SK-N-SH (cell line): Measurements from ENCODE around the gene GABRA5. TPM values are rescaled to one million over a fixed set of nuclear protein-coding genes. Genes with fewer than 3 reads are reported as not detected.

Experiments
- CTCF ChIA-PET: fragments of 300-600, 350-600 bp; formaldehyde crosslinking; extraction: SDS; loops from one replicate; lab custom pipeline; 2021; lab: Yijun Ruan, JAX
- POLR2A ChIA-PET: fragments of 350-600 bp; sonication (Branson Sonifier 250); formaldehyde crosslinking; extraction: SDS; loops from one replicate; lab custom pipeline; 2020; ENCODE audit warnings: antibody characterized with exemption, inconsistent platforms; lab: Yijun Ruan, JAX
- DNase-seq: peaks from one replicate; pipeline ENCODE4 v3.0.0; 2012
- H2AFZ ChIP-seq: fragments of 200-600 bp; sonication (generic); 2 replicates; pipeline ENCODE4 v1.8.1; 2016; ENCODE audit warnings: antibody characterized with exemption, mild to moderate bottlenecking, low read depth
- H3F3A ChIP-seq: fragments of 200-600 bp; sonication (generic); replicated peaks from 2 replicates; pipeline ENCODE3; 2016; ENCODE audit warnings: antibody characterized with exemption, mild to moderate bottlenecking; ENCODE audit not compliant: insufficient read depth
- H3K27ac ChIP-seq, 2 experiments: fragments of 200-500 bp in 1 of 2; fragments of 200-600 bp in 1 of 2; sonication (Bioruptor generic) in 1 of 2; sonication (generic), shearing (Covaris generic) in 1 of 2; 2 replicates each; pipeline versions ENCODE4 v1.5.1 to v1.6.1; 2014 to 2016; ENCODE audit warnings: low read depth in 2 of 2, inconsistent platforms in 1 of 2, low read length in 1 of 2, mild to moderate bottlenecking in 1 of 2, mixed read lengths in 1 of 2
- H3K27me3 ChIP-seq: fragments of 200-600 bp; sonication (generic), shearing (Covaris generic); 2 replicates; pipeline ENCODE4 v1.6.1; 2016; ENCODE audit warnings: mixed run types; ENCODE audit not compliant: insufficient read depth
- H3K36me3 ChIP-seq, 2 experiments: fragments of 200-500 bp in 1 of 2; fragments of 200-600 bp in 1 of 2; sonication (Bioruptor generic) in 1 of 2; sonication (generic) in 1 of 2; replicated peaks in 1 of 2; 2 replicates each; pipeline versions ENCODE3 to v1.5.1; 2014 to 2016; ENCODE audit warnings: low read length in 1 of 2, mild to moderate bottlenecking in 1 of 2; ENCODE audit not compliant: insufficient read depth in 2 of 2, control insufficient read depth in 1 of 2
- H3K4me1 ChIP-seq, 2 experiments: fragments of 200-500 bp in 1 of 2; fragments of 200-600 bp in 1 of 2; sonication (Bioruptor generic) in 1 of 2; sonication (generic), shearing (Covaris generic) in 1 of 2; 2 replicates each; pipeline versions ENCODE4 v1.5.1 to v1.6.1; 2014 to 2016; ENCODE audit warnings: low read depth in 1 of 2, low read length in 1 of 2, mixed run types in 1 of 2; ENCODE audit not compliant: insufficient read depth in 2 of 2, control insufficient read depth in 1 of 2
- H3K4me2 ChIP-seq: fragments of 200-600 bp; sonication (generic), shearing (Covaris generic); 2 replicates; pipeline ENCODE4 v1.6.1; 2017; ENCODE audit warnings: mixed run types
- H3K4me3 ChIP-seq, 2 experiments: fragments of 200-500 bp in 1 of 2; fragments of 200-600 bp in 1 of 2; sonication (Bioruptor generic) in 1 of 2; sonication (generic), shearing (Covaris generic) in 1 of 2; 2 replicates each; pipeline versions ENCODE4 v1.5.1 to v1.8.1; 2014 to 2016; ENCODE audit warnings: low read depth in 2 of 2, inconsistent platforms in 1 of 2, low read length in 1 of 2, mild to moderate bottlenecking in 1 of 2, mixed read lengths in 1 of 2, moderate library complexity in 1 of 2
- H3K79me2 ChIP-seq: fragments of 200-600 bp; sonication (generic); 2 replicates; pipeline ENCODE4 v1.8.1; 2017; ENCODE audit warnings: mild to moderate bottlenecking; ENCODE audit not compliant: insufficient read depth
- H3K9ac ChIP-seq: fragments of 200-600 bp; sonication (generic); 2 replicates; pipeline ENCODE4 v1.6.1; 2017; ENCODE audit warnings: mixed run types
- H3K9me2 ChIP-seq: fragments of 200-600 bp; sonication (generic); 2 replicates; pipeline ENCODE4 v1.6.1; 2017; ENCODE audit warnings: mixed run types
- H3K9me3 ChIP-seq: fragments of 200-600 bp; sonication (generic); 2 replicates; pipeline ENCODE4 v1.6.1; 2017; ENCODE audit warnings: mixed run types, mild to moderate bottlenecking, moderate library complexity
- H4K20me1 ChIP-seq: fragments of 200-600 bp; sonication (generic); 2 replicates; pipeline ENCODE4 v1.6.1; 2017; ENCODE audit warnings: mild to moderate bottlenecking, mixed run types; ENCODE audit not compliant: insufficient read depth
- CTCF ChIP-seq: fragments of 200-600 bp; sonication (generic); IDR thresholded peaks from 2 replicates; pipeline ENCODE4 v1.6.1; 2017; ENCODE audit warnings: antibody characterized with exemption, mild to moderate bottlenecking, moderate library complexity
- FOSL2 ChIP-seq: IDR thresholded peaks from 2 replicates; pipeline ENCODE4 v1.4.0; 2012; ENCODE audit warnings: low read depth, mild to moderate bottlenecking, moderate library complexity, borderline replicate concordance
- FOXJ3 ChIP-seq: sonication (generic); formaldehyde crosslinking; IDR thresholded peaks from 2 replicates; pipeline ENCODE4 v1.5.1; 2020; ENCODE audit warnings: mild to moderate bottlenecking, missing genetic modification reagents
- IRF3 ChIP-seq: fragments of 150-350 bp; IDR thresholded peaks from 2 replicates; pipeline ENCODE4 v1.6.1; 2016; ENCODE audit warnings: mild to moderate bottlenecking, low read depth, low read length
- MAX ChIP-seq: IDR thresholded peaks from 2 replicates; pipeline ENCODE4 v1.4.0; 2012; ENCODE audit warnings: low read depth
- MEF2A ChIP-seq: IDR thresholded peaks from 2 replicates; pipeline ENCODE4 v1.4.0; 2012; ENCODE audit warnings: low read depth, borderline replicate concordance
- MXI1 ChIP-seq: IDR thresholded peaks from 2 replicates; pipeline ENCODE4 v1.6.1; 2012; ENCODE audit warnings: mild to moderate bottlenecking, low read depth, low read length, improper control_type of control experiment
- NRF1 ChIP-seq: IDR thresholded peaks from 2 replicates; pipeline ENCODE4 v1.6.1; 2012; ENCODE audit warnings: low read depth, mild to moderate bottlenecking, low read length
- POLR2AphosphoS5 ChIP-seq: IDR thresholded peaks from 2 replicates; pipeline ENCODE4 v1.6.1; 2012; ENCODE audit warnings: low read depth, low read length
- RAD21 ChIP-seq: IDR thresholded peaks from 2 replicates; pipeline ENCODE4 v1.6.1; 2012; ENCODE audit warnings: mild to moderate bottlenecking, low read length
- RCOR1 ChIP-seq: fragments of 150-350 bp; IDR thresholded peaks from 2 replicates; pipeline ENCODE4 v1.6.1; 2017; ENCODE audit warnings: antibody characterized with exemption, low read length
- REST ChIP-seq: IDR thresholded peaks from 2 replicates; pipeline ENCODE4 v1.6.1; 2012; ENCODE audit warnings: mild to moderate bottlenecking, low read depth, low read length, moderate library complexity
- RXRA ChIP-seq: IDR thresholded peaks from 2 replicates; pipeline ENCODE4 v1.4.0; 2012; ENCODE audit warnings: low read depth, mild to moderate bottlenecking, borderline replicate concordance
- SIN3A ChIP-seq: IDR thresholded peaks from 2 replicates; pipeline ENCODE4 v1.6.1; 2012; ENCODE audit warnings: low read depth, mild to moderate bottlenecking, low read length, moderate library complexity, borderline replicate concordance
- SMC3 ChIP-seq: IDR thresholded peaks from 2 replicates; pipeline ENCODE4 v1.6.1; 2012; ENCODE audit warnings: low read depth, low read length, improper control_type of control experiment
- TAF1 ChIP-seq: IDR thresholded peaks from 2 replicates; pipeline ENCODE4 v1.6.1; 2012; ENCODE audit warnings: low read depth, mild to moderate bottlenecking, low read length, moderate library complexity, borderline replicate concordance
- TCF12 ChIP-seq: IDR thresholded peaks from 2 replicates; pipeline ENCODE4 v1.4.0; 2012
- YY1 ChIP-seq: IDR thresholded peaks from 2 replicates; pipeline ENCODE4 v1.4.0; 2012; ENCODE audit warnings: low read depth, mild to moderate bottlenecking
- WGBS: methylation state at CpG from one replicate; pipeline ENCODE4 v1.1.6; 2017; ENCODE audit warnings: low lambda C conversion rate; 5-methylcytosine and 5-hydroxymethylcytosine counted together
- polyA plus RNA-seq, 3 experiments: library from polyadenylated mRNA; depleted of rRNA; stranded (reverse); fragments of >200 nt; gene quantifications; 2 replicates each; pipeline ENCODE4 v1.2.3, GENCODE V29; 2012

GABRA5 gene
- polyA plus RNA-seq, 1 of the 3 experiments (the other 2 are of a cell fraction): not detected

GRCh38 chr15:26831951-26832350 is 34.9 kb upstream of the GABRA5 start (continued):
- no peak for TF ChIP-seq FOSL2
- TF ChIP-seq MXI1: no peak
- no peak for TF ChIP-seq REST
- no peak for TF ChIP-seq TAF1

GRCh38 chr15:26838742-26839460 is 28.0 kb upstream of the GABRA5 start:
- CTCF ChIA-PET: interaction anchor here (0.5 to 2.2 kb wide), 32 partner anchors 9 to 1323 kb away, joined by 3 to 13 read pairs (median 3); no protein-coding TSS in a partner anchor
- WGBS: 54% methylated on average over 26 of the region's 26 CpGs
- TF ChIP-seq RXRA (no peak), POLR2AphosphoS5 (no peak), NRF1 (no peak), TCF12 (no peak), REST (no peak), TAF1 (no peak), FOXJ3 (CRISPR knock-in tag) (no peak), FOSL2 (no peak), MEF2A (no peak), RAD21 (peak; percentile 37), SMC3 (peak; percentile 26; the same call in 1 of the 2 replicates), CTCF (peak; percentile 38), YY1 (no peak), MAX (no peak), RCOR1 (no peak), IRF3 (no peak), SIN3A (no peak)

More at GRCh38 chr15:26838742-26839460, 28.0 kb upstream of the GABRA5 start:
- H3K9ac ChIP-seq: no peak overlapping the region
- DNase-seq: peak; percentile 76
- H3K4me3 ChIP-seq: no peak overlapping the region; a peak in 1 of 4 replicates
- H3K9me2 ChIP-seq: no peaks in the 10 kb centered on the region
- H4K20me1 ChIP-seq: no peaks in the 10 kb centered on the region
- H2AFZ ChIP-seq: no peak overlapping the region
- no peaks in the 10 kb centered on the region for H3K36me3 ChIP-seq
- H3K4me1 ChIP-seq: no peaks in the 10 kb centered on the region
- no peak overlapping the region for H3K27ac ChIP-seq
- H3K79me2 ChIP-seq: no peaks in the 10 kb centered on the region
- H3F3A ChIP-seq: no peaks in the 10 kb centered on the region
- POLR2A ChIA-PET: no interaction called here
- no peaks in the 10 kb centered on the region for H3K27me3 ChIP-seq
- H3K9me3 ChIP-seq: peaks cover 3% of the 10 kb centered on the region
- H3K4me2 ChIP-seq: no peak overlapping the region
